ENCODE measurements around the gene RASAL3.
"Not testable (repeated sequence)": the region's sequence is repeated elsewhere in the genome, so short reads cannot be mapped to it uniquely, and the experiment has no call there.

RASAL3 gene

DNA sequence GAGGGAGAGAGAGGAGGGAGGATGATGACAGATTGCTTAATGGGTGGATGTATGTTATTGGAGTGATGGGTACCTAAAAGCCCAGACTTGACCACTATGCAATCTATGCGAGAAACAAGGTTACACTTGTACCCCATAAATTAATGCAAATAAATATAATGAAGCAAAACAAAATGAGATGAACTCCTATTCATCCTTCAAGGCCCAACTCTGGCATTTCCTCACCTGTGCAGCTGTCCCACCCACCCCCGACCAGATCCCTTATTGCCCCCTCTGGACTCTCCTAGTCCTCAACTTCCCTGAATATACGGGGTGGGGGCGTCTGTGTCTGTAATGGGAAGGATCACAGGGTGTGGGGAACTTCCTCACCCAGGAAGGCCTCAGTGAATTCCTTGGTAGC, 10.8 kb upstream of the RASAL3 start:
- Histone ChIP-seq H3K4me3 (ENCODE audit: low read depth in 1 of 5, low read length in 5 of 5) (no peak overlapping the region), H3K4me1 (ENCODE audit: control insufficient read depth in 5 of 5, insufficient read depth in 5 of 5, low read length in 5 of 5) (peaks cover 0 to 8% (median 5%) of the 10 kb centered on the region in 5 donors), H3K36me3 (ENCODE audit: control insufficient read depth in 5 of 5, insufficient read depth in 5 of 5, low read length in 5 of 5) (no peaks in the 10 kb centered on the region), H3K9ac (ENCODE audit: low read length in 5 of 5) (no peak overlapping the region), H3K27me3 (ENCODE audit: control insufficient read depth in 5 of 5, insufficient read depth in 4 of 5, low read length in 5 of 5) (peaks cover 0 to 3% (median 0%) of the 10 kb centered on the region in 5 donors), H3K9me3 (ENCODE audit: control insufficient read depth in 5 of 5, low read length in 5 of 5) (peaks cover 0 to 6% (median 4%) of the 10 kb centered on the region in 5 donors), H3K27ac (ENCODE audit: low read depth, low read length) (no peak overlapping the region)

DNA sequence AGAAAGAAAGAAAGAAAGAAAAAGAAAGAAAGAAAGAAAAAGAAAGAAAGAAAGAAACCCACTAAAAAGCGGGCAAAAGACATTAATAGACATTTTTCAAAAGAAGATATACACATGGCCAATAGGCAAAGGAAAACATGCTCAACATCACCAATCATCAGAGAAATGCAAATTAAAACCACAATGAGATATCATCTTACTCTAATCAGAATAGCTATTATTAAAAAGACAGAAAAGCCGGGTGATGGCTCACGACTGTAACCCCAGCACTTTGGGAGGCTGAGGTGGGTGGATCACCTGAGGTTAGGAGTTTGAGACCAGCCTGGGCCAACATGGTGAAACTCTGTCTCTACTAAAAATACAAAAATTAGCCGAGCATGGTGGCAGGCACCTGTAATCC, 9.5 kb upstream of the RASAL3 start:
- not testable (repeated sequence) for H3K4me3 ChIP-seq (ENCODE audit: low read depth in 1 of 5, low read length in 5 of 5)

DNA sequence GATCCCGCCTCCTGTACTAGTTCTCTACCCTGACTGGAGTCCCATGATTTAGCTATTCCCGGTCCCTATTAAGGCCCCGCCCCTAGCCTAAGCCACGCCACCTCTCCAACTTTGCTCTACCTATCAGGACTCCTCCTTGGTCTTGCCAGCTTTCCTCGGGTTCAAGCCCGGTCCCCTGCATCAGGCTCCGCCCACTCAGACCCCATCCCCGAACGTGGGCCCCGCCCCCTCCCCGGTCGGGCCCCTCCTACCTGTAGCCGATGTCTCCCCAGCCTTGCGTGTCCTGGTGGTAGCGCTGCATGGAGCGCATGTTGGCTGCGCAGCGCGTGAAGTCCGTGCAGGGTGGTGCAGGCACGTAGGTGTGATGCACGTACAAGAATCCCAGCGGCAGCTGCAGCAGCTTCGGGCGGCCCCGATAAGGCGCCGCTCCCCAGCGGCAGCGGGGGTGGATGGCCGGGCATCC, 7.3 kb upstream of the RASAL3 start:
- peak overlapping the region in 1 of 5 donors; percentile 11 for H3K9ac ChIP-seq (ENCODE audit: low read length in 5 of 5)
- peaks cover 0 to 6% (median 4%) of the 10 kb centered on the region in 5 donors for H3K9me3 ChIP-seq (ENCODE audit: control insufficient read depth in 5 of 5, low read length in 5 of 5)
- peaks cover 9 to 20% (median 16%) of the 10 kb centered on the region in 5 donors for H3K27me3 ChIP-seq (ENCODE audit: control insufficient read depth in 5 of 5, insufficient read depth in 4 of 5, low read length in 5 of 5)
- no peaks in the 10 kb centered on the region for H3K36me3 ChIP-seq (ENCODE audit: control insufficient read depth in 5 of 5, insufficient read depth in 5 of 5, low read length in 5 of 5)
- peaks cover 0 to 20% (median 15%) of the 10 kb centered on the region in 5 donors for H3K4me1 ChIP-seq (ENCODE audit: control insufficient read depth in 5 of 5, insufficient read depth in 5 of 5, low read length in 5 of 5)
- no peak overlapping the region for H3K4me3 ChIP-seq (ENCODE audit: low read depth in 1 of 5, low read length in 5 of 5)
- no peak overlapping the region for H3K27ac ChIP-seq (ENCODE audit: low read depth, low read length)

More for the DNA sequence above, 9.5 kb upstream of the RASAL3 start:
- not testable (repeated sequence) for H3K9ac ChIP-seq (ENCODE audit: low read length in 5 of 5); H3K36me3 ChIP-seq (ENCODE audit: control insufficient read depth in 5 of 5, insufficient read depth in 5 of 5, low read length in 5 of 5); H3K9me3 ChIP-seq (ENCODE audit: control insufficient read depth in 5 of 5, low read length in 5 of 5); H3K27ac ChIP-seq (ENCODE audit: low read depth, low read length)
- H3K4me1 ChIP-seq (ENCODE audit: control insufficient read depth in 5 of 5, insufficient read depth in 5 of 5, low read length in 5 of 5): peaks cover 0 to 14% (median 12%) of the 10 kb centered on the region in 5 donors
- H3K27me3 ChIP-seq (ENCODE audit: control insufficient read depth in 5 of 5, insufficient read depth in 4 of 5, low read length in 5 of 5): peaks cover 7 to 14% (median 11%) of the 10 kb centered on the region in 5 donors

GRCh38 chr19:15469513-15470297, 5.4 kb upstream of the RASAL3 start:
- Histone ChIP-seq H3K27me3 (ENCODE audit: control insufficient read depth in 5 of 5, insufficient read depth in 4 of 5, low read length in 5 of 5) (peaks cover 9 to 20% (median 16%) of the 10 kb centered on the region in 5 donors), H3K4me1 (ENCODE audit: control insufficient read depth in 5 of 5, insufficient read depth in 5 of 5, low read length in 5 of 5) (peaks cover 0 to 24% (median 17%) of the 10 kb centered on the region in 5 donors), H3K36me3 (ENCODE audit: control insufficient read depth in 5 of 5, insufficient read depth in 5 of 5, low read length in 5 of 5) (no peaks in the 10 kb centered on the region), H3K4me3 (ENCODE audit: low read depth in 1 of 5, low read length in 5 of 5) (peak overlapping the region in 4 of 5 donors; percentile 48 to 67 (median 58)), H3K9me3 (ENCODE audit: control insufficient read depth in 5 of 5, low read length in 5 of 5) (no peaks in the 10 kb centered on the region), H3K9ac (ENCODE audit: low read length in 5 of 5) (peak overlapping the region in 1 of 5 donors; percentile 59), H3K27ac (ENCODE audit: low read depth, low read length) (no peak overlapping the region)

DNA sequence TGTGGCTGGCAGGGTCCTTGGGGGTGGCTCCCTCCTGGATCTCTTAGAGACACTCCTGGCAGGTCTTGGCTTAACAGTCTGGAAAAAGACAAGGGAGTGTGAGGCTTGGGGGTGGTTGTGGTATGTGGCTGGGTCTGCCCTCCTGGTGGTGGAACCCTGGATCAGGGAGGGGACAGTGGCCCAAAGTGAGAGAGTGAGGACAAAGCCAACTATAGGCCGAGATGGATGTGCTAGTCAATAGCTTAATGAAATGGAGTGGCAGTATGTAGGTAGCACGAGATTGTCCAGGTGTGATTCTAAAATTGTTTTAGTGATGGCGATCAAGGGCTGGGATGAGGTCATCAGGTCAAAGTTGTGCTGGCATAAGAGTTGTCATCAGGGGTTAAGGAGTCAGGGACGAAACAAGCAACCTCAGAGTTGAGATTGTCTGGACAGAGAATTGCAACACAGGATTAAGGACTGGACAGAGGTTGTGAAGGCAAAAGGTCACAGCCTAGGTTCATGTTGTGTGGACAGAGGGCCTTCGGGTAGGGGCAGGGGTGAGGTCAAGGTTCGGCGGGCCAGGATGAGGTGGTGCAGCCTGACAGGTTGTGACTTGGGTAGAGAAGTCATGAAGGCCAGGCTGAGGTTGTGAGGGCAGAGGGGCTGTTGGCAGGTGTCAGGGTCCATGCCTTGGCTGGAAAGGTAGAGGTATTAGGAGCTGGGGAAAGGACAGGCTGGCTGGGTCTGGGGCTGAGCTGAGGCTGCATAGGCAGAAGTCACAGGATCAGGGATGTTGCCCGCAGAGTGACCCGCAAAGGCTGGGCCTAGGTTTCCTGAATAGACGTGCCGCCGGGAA, 4.5 kb upstream of the RASAL3 start:
- H3K27me3 ChIP-seq (ENCODE audit: control insufficient read depth in 5 of 5, insufficient read depth in 4 of 5, low read length in 5 of 5): peaks cover 12 to 22% (median 18%) of the 10 kb centered on the region in 5 donors
- H3K9ac ChIP-seq (ENCODE audit: low read length in 5 of 5): no peak overlapping the region
- H3K9me3 ChIP-seq (ENCODE audit: control insufficient read depth in 5 of 5, low read length in 5 of 5): no peaks in the 10 kb centered on the region
- no peak overlapping the region for H3K27ac ChIP-seq (ENCODE audit: low read depth, low read length)
- peaks cover 0 to 28% (median 21%) of the 10 kb centered on the region in 5 donors for H3K4me1 ChIP-seq (ENCODE audit: control insufficient read depth in 5 of 5, insufficient read depth in 5 of 5, low read length in 5 of 5)
- H3K36me3 ChIP-seq (ENCODE audit: control insufficient read depth in 5 of 5, insufficient read depth in 5 of 5, low read length in 5 of 5): no peaks in the 10 kb centered on the region
- peak overlapping the region in 2 of 5 donors; percentile 62 to 67 for H3K4me3 ChIP-seq (ENCODE audit: low read depth in 1 of 5, low read length in 5 of 5)

DNA sequence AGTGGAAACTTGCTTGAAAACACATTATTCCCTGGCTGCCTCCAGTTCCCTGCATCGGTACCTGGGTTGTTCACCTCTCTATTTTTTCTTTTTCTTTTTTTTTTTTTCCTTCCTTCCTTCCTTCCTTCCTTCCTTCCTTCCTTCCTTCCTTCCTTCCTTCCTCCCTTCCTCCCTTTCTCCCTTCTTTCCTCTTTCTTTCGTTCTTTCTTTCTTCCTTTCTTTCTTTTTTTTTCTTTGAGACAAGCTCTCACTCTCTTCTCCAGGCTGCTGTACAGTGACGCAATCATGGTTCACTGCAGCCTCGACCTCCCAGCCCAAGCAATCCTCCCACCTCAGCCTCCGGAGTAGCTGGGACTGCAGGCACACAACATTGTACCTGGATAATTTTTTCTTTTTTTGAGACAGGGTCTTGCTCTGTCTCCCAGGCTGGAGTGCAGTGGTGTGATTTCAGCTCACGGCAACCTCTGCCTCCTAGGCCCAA, 3.4 kb upstream of the RASAL3 start:
- Histone ChIP-seq H3K4me1 (ENCODE audit: control insufficient read depth in 5 of 5, insufficient read depth in 5 of 5, low read length in 5 of 5) (peaks cover 0 to 28% (median 21%) of the 10 kb centered on the region in 5 donors), H3K4me3 (ENCODE audit: low read depth in 1 of 5, low read length in 5 of 5) (no peak overlapping the region), H3K9ac (ENCODE audit: low read length in 5 of 5) (no peak overlapping the region), H3K9me3 (ENCODE audit: control insufficient read depth in 5 of 5, low read length in 5 of 5) (no peaks in the 10 kb centered on the region), H3K27ac (ENCODE audit: low read depth, low read length) (no peak overlapping the region), H3K27me3 (ENCODE audit: control insufficient read depth in 5 of 5, insufficient read depth in 4 of 5, low read length in 5 of 5) (peaks cover 12 to 22% (median 19%) of the 10 kb centered on the region in 5 donors), H3K36me3 (ENCODE audit: control insufficient read depth in 5 of 5, insufficient read depth in 5 of 5, low read length in 5 of 5) (no peaks in the 10 kb centered on the region)

- Histone ChIP-seq H3K36me3 (ENCODE audit: control insufficient read depth in 5 of 5, insufficient read depth in 5 of 5, low read length in 5 of 5) (no peaks in the 10 kb centered on the region), H3K4me1 (ENCODE audit: control insufficient read depth in 5 of 5, insufficient read depth in 5 of 5, low read length in 5 of 5) (peaks cover 0 to 28% (median 21%) of the 10 kb centered on the region in 5 donors), H3K9me3 (ENCODE audit: control insufficient read depth in 5 of 5, low read length in 5 of 5) (no peaks in the 10 kb centered on the region), H3K27ac (ENCODE audit: low read depth, low read length) (no peak overlapping the region), H3K27me3 (ENCODE audit: control insufficient read depth in 5 of 5, insufficient read depth in 4 of 5, low read length in 5 of 5) (peaks cover 12 to 22% (median 19%) of the 10 kb centered on the region in 5 donors), H3K9ac (ENCODE audit: low read length in 5 of 5) (no peak overlapping the region), H3K4me3 (ENCODE audit: low read depth in 1 of 5, low read length in 5 of 5) (no peak overlapping the region)
Measured at GRCh38 chr19:15466851-15467733, 2.7 kb upstream of the RASAL3 start.

GRCh38 chr19:15463861-15464371, 428 bp downstream of the RASAL3 start:
- peaks cover 5 to 13% (median 8%) of the 10 kb centered on the region in 5 donors for H3K27me3 ChIP-seq (ENCODE audit: control insufficient read depth in 5 of 5, insufficient read depth in 4 of 5, low read length in 5 of 5)
- H3K4me3 ChIP-seq (ENCODE audit: low read depth in 1 of 5, low read length in 5 of 5): peak overlapping the region; percentile 28 to 62 (median 39)
- no peaks in the 10 kb centered on the region for H3K9me3 ChIP-seq (ENCODE audit: control insufficient read depth in 5 of 5, low read length in 5 of 5)
- H3K27ac ChIP-seq (ENCODE audit: low read depth, low read length): no peak overlapping the region
- H3K9ac ChIP-seq (ENCODE audit: low read length in 5 of 5): peak overlapping the region in 3 of 5 donors; percentile 41 to 58 (median 48)
- H3K4me1 ChIP-seq (ENCODE audit: control insufficient read depth in 5 of 5, insufficient read depth in 5 of 5, low read length in 5 of 5): peaks cover 0 to 16% (median 9%) of the 10 kb centered on the region in 5 donors
- no peaks in the 10 kb centered on the region for H3K36me3 ChIP-seq (ENCODE audit: control insufficient read depth in 5 of 5, insufficient read depth in 5 of 5, low read length in 5 of 5)

DNA sequence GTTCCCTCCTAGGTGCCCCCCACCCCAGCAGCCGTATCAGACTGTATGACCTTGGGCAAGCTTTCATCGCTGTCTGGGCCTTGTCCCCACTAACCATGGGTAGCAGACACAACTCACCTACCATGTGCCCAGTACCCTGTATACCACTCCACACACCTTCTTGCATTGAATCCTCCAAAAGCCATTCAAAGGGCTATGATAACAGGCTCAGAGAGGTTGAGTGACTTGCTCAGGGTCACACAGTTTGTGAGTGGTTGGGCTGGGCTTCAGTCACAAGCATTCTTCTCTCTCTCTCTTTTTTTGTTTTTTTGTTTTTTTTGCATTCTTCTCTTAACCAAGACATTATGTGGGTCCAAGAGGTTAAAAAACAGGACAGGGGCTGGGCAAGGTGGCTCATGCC, 2.6 kb downstream of the RASAL3 start:
- no peak overlapping the region for H3K27ac ChIP-seq (ENCODE audit: low read depth, low read length)
- no peaks in the 10 kb centered on the region for H3K9me3 ChIP-seq (ENCODE audit: control insufficient read depth in 5 of 5, low read length in 5 of 5)
- H3K4me1 ChIP-seq (ENCODE audit: control insufficient read depth in 5 of 5, insufficient read depth in 5 of 5, low read length in 5 of 5): peaks cover 0 to 17% (median 13%) of the 10 kb centered on the region in 5 donors
- H3K4me3 ChIP-seq (ENCODE audit: low read depth in 1 of 5, low read length in 5 of 5): no peak overlapping the region
- no peak overlapping the region for H3K9ac ChIP-seq (ENCODE audit: low read length in 5 of 5)
- H3K36me3 ChIP-seq (ENCODE audit: control insufficient read depth in 5 of 5, insufficient read depth in 5 of 5, low read length in 5 of 5): no peaks in the 10 kb centered on the region
- H3K27me3 ChIP-seq (ENCODE audit: control insufficient read depth in 5 of 5, insufficient read depth in 4 of 5, low read length in 5 of 5): peaks cover 6 to 21% (median 10%) of the 10 kb centered on the region in 5 donors
